Activated T-cell treated with anti-CD3 and anti-CD28 coated beads, Interleukin-2, amount 50 U/mL, for 1 hour (primary cell): ENCODE data around the gene ZG16B.

Source experiments
- DNase-seq: peaks from one replicate; pipeline ENCODE4 v3.0.0-alpha.2; 2020

The ZG16B gene

GRCh38 chr16:2806286-2806685 is 23.8 kb upstream of the ZG16B start:
- no peak for DNase-seq

GRCh38 chr16:2808181-2808580 is 21.9 kb upstream of the ZG16B start:
- no peak for DNase-seq

GRCh38 chr16:2809149-2809760 is 20.8 kb upstream of the ZG16B start:
- no peak for DNase-seq

GRCh38 chr16:2810651-2811050 is 19.5 kb upstream of the ZG16B start:
- no peak for DNase-seq

- no peak for DNase-seq
Measured at GRCh38 chr16:2811703-2812471, 18.2 kb upstream of the ZG16B start.

GRCh38 chr16:2813771-2814221 is 16.3 kb upstream of the ZG16B start:
- no peak for DNase-seq

- DNase-seq, result no peak
Measured at GRCh38 chr16:2814551-2815298, 15.4 kb upstream of the ZG16B start.

GRCh38 chr16:2815299-2815771 is 14.8 kb upstream of the ZG16B start:
- DNase-seq, result no peak

- peak; percentile 57 for DNase-seq
Measured at GRCh38 chr16:2816751-2817339, 13.3 kb upstream of the ZG16B start, which contains the start of gene PRSS21. Gene PRSS21 (plus strand): TSS chr16:2817237. CDS start chr16:2817269, 32 bp downstream.

- DNase-seq, result no peak
Measured at GRCh38 chr16:2817340-2818271, 12.5 kb upstream of the ZG16B start.

GRCh38 chr16:2818272-2818876 is 11.7 kb upstream of the ZG16B start:
- DNase-seq, result no peak

GRCh38 chr16:2819179-2819938 is 10.7 kb upstream of the ZG16B start:
- DNase-seq, result no peak

- DNase-seq, result no peak
Measured at GRCh38 chr16:2819939-2820835, 9.9 kb upstream of the ZG16B start.

GRCh38 chr16:2820836-2821486 is 9.1 kb upstream of the ZG16B start:
- no peak for DNase-seq

- no peak for DNase-seq
Measured at GRCh38 chr16:2821487-2822157, 8.5 kb upstream of the ZG16B start.

GRCh38 chr16:2822158-2822495 is 8.0 kb upstream of the ZG16B start:
- DNase-seq, result no peak

- DNase-seq, result no peak
Measured at GRCh38 chr16:2822496-2822895, 7.6 kb upstream of the ZG16B start.

- peak; percentile 3 for DNase-seq
Measured at GRCh38 chr16:2824626-2825025, 5.5 kb upstream of the ZG16B start.
